ENCODE data around the gene KCNH2.

KCNH2 gene

DNA sequence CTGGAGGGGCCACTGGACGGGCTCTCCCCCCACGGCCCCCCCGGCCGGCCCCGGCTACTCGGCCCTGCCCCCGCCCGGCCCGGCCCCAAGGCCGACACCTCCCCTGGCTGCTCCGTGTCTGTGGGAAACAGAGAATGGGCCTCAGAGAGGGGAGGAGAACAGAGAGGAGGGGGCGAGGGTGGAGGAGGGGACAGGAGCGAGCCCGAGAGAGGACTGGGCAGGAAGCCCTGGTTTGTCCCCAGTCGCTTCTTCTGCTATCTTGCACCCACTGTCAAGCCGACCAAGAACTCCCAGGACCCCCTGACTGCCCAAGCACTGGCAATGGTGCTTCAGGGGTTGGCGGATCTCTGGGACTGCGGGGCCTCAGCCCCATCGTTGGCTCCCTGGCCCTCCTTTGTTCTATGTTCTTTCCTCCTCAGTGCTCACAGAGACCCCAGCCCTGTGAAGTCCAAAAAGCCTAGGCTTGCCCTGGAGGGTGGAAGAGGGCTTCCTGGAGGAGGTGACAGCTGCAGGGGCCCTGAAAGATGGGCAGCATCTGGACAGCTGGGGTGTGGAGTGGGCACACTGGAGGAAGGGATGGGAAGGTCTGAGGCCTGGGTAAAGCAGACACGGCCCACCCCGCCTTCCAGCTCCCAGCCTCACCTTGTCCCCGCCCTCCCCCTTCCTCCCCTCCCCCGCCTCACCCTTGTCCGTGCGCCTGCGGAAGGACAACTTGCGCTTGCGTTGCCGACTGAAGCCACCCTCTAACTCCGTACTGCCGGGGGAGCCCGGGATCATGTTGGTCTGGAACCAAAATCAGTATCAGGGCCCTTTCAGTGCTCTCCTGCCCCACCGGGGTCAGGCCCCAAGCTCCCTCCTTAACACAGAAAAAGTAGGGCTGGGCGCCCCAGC, 30.1 kb downstream of the KCNH2 start:
- peaks cover 3% of the 10 kb centered on the region for H3K27me3 ChIP-seq (ENCODE audit: control insufficient read depth, insufficient read depth, low read length, poor library complexity, severe bottlenecking)
- H3K27ac ChIP-seq (ENCODE audit: insufficient read depth, low read depth, low read length, poor library complexity, severe bottlenecking) = no peak overlapping the region
- H3K36me3 ChIP-seq (ENCODE audit: control insufficient read depth, insufficient read depth, low read length) = no peaks in the 10 kb centered on the region
- H3K4me3 ChIP-seq (ENCODE audit: insufficient read depth, low read depth, low read length) = no peak overlapping the region
- H3K4me1 ChIP-seq (ENCODE audit: control insufficient read depth, insufficient read depth, low read length) = peaks cover 44% of the 10 kb centered on the region
- H3K9me3 ChIP-seq (ENCODE audit: control insufficient read depth, low read length) = no peaks in the 10 kb centered on the region
- 19 to 20% methylated on average over 32 to 33 of the region's 34 CpGs for WGBS, 2 experiments

DNA sequence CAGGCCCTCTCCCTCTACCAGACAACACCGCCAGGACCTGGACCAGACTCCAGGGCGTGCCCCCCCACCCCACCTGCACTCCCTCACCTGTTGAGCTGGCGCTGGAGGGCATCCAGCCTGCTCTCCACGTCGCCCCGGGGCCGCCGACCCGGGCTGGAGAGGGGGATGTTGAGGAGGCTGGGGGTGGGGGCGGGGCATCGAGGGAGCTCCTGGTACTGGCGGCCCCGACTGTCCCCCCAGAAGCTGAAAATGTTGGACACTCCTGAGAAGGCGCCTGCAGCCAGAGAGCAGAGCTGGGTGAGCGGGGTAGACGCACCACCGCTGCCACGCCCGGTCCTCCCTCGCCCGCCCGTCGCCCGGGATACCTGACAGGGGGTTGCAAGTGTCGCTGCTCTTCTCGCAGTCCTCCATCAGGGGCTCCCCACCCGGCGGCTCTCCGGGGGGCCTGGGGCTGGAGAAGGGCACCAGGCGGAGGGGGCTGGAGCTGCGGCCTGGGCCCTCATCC, 30.8 kb downstream of the KCNH2 start:
- Histone ChIP-seq H3K36me3 (ENCODE audit: control insufficient read depth, insufficient read depth, low read length) (no peaks in the 10 kb centered on the region), H3K4me3 (ENCODE audit: insufficient read depth, low read depth, low read length) (no peak overlapping the region), H3K27ac (ENCODE audit: insufficient read depth, low read depth, low read length, poor library complexity, severe bottlenecking) (no peak overlapping the region), H3K9me3 (ENCODE audit: control insufficient read depth, low read length) (no peaks in the 10 kb centered on the region), H3K27me3 (ENCODE audit: control insufficient read depth, insufficient read depth, low read length, poor library complexity, severe bottlenecking) (peaks cover 3% of the 10 kb centered on the region), H3K4me1 (ENCODE audit: control insufficient read depth, insufficient read depth, low read length) (peaks cover 44% of the 10 kb centered on the region)
- WGBS, 2 experiments = 25 to 30% methylated on average over 31 of the region's 31 CpGs

DNA sequence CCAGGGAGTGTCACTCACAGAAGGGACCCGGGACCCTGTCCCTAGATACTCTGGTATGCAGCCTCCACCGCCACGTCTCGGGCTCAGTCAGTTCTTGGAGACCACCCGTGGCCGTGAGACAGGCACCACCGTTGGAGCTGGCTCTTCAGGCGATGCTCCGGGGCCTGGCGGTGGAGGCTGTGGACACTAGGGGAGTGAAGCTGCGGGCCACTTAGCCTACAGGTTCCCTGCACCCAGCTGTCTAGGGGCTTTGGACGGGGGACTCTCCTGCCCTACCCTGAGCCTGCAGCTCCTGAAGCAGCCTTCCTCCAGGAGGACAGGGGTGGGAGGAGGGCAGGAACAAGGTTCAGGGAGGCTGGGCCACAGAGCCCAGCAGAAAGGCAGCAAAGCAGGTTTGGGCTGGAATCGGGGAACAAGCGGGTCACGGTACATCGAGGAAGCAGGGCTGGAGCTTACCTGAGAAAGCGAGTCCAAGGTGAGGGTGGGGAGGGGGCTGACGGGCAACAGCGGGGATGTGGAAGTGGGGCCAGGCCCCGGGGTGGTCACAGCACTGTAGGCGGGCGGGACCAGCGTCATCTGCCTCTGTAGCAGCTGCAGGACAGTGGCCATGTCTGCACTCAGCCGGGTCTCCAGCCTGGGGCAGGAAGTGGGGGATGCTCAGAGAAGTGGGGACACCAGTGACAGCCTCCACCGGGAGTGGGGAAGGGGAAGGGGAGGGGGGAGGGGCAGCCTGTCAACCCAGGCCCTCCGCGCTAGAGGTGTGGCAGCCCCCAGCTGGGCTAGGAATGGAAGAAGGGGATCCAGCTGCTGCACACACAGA, 31.5 kb downstream of the KCNH2 start:
- Histone ChIP-seq H3K27ac (ENCODE audit: insufficient read depth, low read depth, low read length, poor library complexity, severe bottlenecking) (no peak overlapping the region), H3K27me3 (ENCODE audit: control insufficient read depth, insufficient read depth, low read length, poor library complexity, severe bottlenecking) (peaks cover 3% of the 10 kb centered on the region), H3K9me3 (ENCODE audit: control insufficient read depth, low read length) (no peaks in the 10 kb centered on the region), H3K36me3 (ENCODE audit: control insufficient read depth, insufficient read depth, low read length) (no peaks in the 10 kb centered on the region), H3K4me3 (ENCODE audit: insufficient read depth, low read depth, low read length) (no peak overlapping the region), H3K4me1 (ENCODE audit: control insufficient read depth, insufficient read depth, low read length) (peaks cover 44% of the 10 kb centered on the region)
- WGBS, 2 experiments = 77 to 78% methylated on average over 27 of the region's 27 CpGs

DNA sequence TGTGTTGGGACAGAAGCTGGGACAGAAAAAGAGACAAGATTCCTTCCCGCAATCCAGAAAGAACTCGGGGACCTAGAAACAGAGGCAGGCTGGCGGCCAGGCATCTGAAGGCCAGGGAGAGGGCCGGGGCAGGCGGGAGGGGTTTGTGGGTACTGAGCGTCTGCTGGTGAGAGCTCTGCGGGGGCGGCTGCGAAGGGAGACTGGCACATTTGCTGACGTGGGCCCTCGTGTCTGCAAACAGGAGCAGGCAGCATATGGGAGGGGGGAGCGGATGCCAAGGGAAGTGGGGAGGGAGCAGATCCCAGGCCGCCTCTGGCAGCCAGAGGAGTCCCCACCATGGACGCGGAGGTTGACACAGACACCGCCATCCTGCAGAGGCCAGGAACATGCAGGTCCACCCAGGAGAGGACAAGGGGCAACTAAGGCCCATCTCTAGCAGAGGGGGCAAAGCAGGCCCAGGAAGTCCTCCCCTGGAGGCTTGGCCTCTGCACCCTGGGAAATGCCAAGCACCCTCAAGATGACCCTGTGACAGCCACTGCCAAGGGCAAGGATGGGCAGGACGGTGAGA, 32.2 kb downstream of the KCNH2 start:
- Histone ChIP-seq H3K4me1 (ENCODE audit: control insufficient read depth, insufficient read depth, low read length) (peaks cover 44% of the 10 kb centered on the region), H3K4me3 (ENCODE audit: insufficient read depth, low read depth, low read length) (no peak overlapping the region), H3K9me3 (ENCODE audit: control insufficient read depth, low read length) (no peaks in the 10 kb centered on the region), H3K27ac (ENCODE audit: insufficient read depth, low read depth, low read length, poor library complexity, severe bottlenecking) (no peak overlapping the region), H3K36me3 (ENCODE audit: control insufficient read depth, insufficient read depth, low read length) (no peaks in the 10 kb centered on the region), H3K27me3 (ENCODE audit: control insufficient read depth, insufficient read depth, low read length, poor library complexity, severe bottlenecking) (peaks cover 3% of the 10 kb centered on the region)
- WGBS, 2 experiments = 78 to 81% methylated on average over 17 of the region's 17 CpGs

DNA sequence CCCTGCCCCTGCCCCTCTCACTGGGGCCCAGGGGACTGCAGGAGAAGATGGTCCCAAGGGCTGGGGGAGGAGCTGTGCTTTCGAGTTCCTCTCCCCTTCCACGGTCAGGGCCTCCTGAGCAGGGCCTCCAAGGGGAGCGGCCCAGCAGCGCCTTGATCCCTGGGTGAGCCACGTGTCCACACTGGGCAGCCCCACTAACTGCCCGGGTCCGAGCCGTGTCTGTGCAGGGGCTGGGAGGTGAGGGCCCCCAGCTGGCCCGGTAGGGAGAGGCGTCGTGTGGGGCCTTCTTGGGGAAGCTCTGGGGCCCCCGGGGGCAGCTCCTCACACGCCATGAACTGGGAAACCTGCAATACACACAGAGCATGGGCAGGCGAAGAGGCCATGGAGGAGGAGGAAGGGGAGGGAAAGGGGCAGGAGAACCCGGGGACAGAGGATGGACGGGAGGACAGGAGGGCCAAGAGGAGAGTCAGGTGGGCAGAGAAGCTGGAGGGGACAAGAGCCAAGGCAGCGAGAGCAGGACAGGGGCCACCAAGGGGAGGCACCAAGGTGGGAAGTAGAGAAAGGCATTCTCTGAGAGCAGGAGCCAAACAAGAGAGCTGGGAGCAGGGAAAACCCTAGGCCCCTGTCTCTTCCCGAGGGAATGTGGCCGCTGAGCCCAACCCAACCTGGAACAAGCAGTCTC, 32.8 kb downstream of the KCNH2 start:
- Histone ChIP-seq H3K36me3 (ENCODE audit: control insufficient read depth, insufficient read depth, low read length) (no peaks in the 10 kb centered on the region), H3K27ac (ENCODE audit: insufficient read depth, low read depth, low read length, poor library complexity, severe bottlenecking) (no peak overlapping the region), H3K9me3 (ENCODE audit: control insufficient read depth, low read length) (no peaks in the 10 kb centered on the region), H3K27me3 (ENCODE audit: control insufficient read depth, insufficient read depth, low read length, poor library complexity, severe bottlenecking) (peaks cover 3% of the 10 kb centered on the region), H3K4me1 (ENCODE audit: control insufficient read depth, insufficient read depth, low read length) (peaks cover 44% of the 10 kb centered on the region), H3K4me3 (ENCODE audit: insufficient read depth, low read depth, low read length) (no peak overlapping the region)
- WGBS, 2 experiments = 75 to 79% methylated on average over 19 of the region's 19 CpGs

DNA sequence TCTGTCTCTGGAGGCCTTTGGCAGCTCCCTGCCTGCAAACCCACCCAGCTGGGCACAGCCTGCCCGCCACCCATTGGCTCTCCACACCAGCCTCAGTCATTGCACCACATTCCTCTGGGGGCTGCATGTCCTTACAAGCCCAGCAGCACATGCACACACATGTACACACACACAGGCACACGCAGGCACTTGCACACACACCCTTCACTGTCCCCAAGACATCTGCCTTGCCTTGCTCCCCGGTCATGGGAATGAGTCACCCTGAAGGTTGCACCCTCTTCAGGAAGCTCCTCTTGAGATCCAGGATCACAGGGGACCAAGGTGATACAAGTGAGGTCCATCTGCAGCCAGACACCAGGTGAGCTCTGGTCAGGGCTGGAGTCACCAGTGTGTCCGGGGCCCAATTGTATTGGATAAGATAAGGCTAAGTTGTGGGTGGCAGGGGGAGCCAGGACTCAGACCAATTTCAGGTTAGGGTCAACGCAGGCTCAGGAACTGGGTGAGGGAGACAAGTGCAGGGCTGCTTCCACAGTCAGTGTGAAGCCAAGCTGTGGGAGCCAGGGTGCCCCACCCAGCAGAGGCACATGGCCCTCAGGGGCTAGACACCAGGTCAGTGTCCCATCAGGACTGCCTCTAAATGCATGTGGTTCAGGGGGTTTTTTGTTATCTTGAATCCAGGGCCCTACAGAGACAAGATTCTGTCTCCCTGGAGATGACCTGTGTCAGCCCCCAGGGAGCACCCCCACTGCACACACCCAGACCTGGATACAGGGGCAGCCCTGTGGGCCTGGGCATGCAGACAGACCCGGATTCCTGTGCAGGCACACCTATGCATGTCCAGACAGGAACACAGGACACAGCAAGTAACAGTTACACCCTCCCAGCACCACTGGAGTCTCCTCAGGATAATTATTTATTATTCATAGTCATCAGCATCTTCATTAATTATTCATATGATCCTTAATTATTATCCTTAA, 33.8 kb downstream of the KCNH2 start:
- Histone ChIP-seq H3K4me3 (ENCODE audit: insufficient read depth, low read depth, low read length) (no peak overlapping the region), H3K4me1 (ENCODE audit: control insufficient read depth, insufficient read depth, low read length) (peaks cover 39% of the 10 kb centered on the region), H3K27ac (ENCODE audit: insufficient read depth, low read depth, low read length, poor library complexity, severe bottlenecking) (no peak overlapping the region), H3K27me3 (ENCODE audit: control insufficient read depth, insufficient read depth, low read length, poor library complexity, severe bottlenecking) (peaks cover 3% of the 10 kb centered on the region), H3K9me3 (ENCODE audit: control insufficient read depth, low read length) (no peaks in the 10 kb centered on the region), H3K36me3 (ENCODE audit: control insufficient read depth, insufficient read depth, low read length) (no peaks in the 10 kb centered on the region)
- WGBS, 2 experiments = 93 to 95% methylated on average over 6 of the region's 6 CpGs

DNA sequence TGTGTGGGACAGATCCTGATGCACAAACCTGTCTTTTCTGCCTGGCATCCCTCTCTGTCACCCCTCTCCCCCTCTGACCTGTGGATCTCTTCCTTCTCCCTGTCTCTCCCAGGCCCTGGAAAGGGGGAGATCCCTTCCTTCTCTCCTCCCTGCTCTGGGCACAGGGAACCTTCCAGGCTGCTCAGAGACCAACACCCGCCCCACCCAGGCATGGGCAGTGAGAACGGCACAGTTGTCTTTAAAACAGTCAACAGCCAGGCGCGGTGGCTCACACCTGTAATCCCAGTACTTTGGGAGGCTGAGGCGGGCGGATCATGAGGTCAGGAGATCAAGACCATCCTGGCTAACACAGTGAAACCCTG, 34.7 kb downstream of the KCNH2 start:
- 90 to 91% methylated on average over 6 of the region's 6 CpGs for WGBS, 2 experiments
- no peaks in the 10 kb centered on the region for H3K36me3 ChIP-seq (ENCODE audit: control insufficient read depth, insufficient read depth, low read length)
- peaks cover under 1% of the 10 kb centered on the region for H3K27me3 ChIP-seq (ENCODE audit: control insufficient read depth, insufficient read depth, low read length, poor library complexity, severe bottlenecking)
- peaks cover 31% of the 10 kb centered on the region for H3K4me1 ChIP-seq (ENCODE audit: control insufficient read depth, insufficient read depth, low read length)
- no peaks in the 10 kb centered on the region for H3K9me3 ChIP-seq (ENCODE audit: control insufficient read depth, low read length)
- H3K27ac ChIP-seq (ENCODE audit: insufficient read depth, low read depth, low read length, poor library complexity, severe bottlenecking) = no peak overlapping the region
- no peak overlapping the region for H3K4me3 ChIP-seq (ENCODE audit: insufficient read depth, low read depth, low read length)

DNA sequence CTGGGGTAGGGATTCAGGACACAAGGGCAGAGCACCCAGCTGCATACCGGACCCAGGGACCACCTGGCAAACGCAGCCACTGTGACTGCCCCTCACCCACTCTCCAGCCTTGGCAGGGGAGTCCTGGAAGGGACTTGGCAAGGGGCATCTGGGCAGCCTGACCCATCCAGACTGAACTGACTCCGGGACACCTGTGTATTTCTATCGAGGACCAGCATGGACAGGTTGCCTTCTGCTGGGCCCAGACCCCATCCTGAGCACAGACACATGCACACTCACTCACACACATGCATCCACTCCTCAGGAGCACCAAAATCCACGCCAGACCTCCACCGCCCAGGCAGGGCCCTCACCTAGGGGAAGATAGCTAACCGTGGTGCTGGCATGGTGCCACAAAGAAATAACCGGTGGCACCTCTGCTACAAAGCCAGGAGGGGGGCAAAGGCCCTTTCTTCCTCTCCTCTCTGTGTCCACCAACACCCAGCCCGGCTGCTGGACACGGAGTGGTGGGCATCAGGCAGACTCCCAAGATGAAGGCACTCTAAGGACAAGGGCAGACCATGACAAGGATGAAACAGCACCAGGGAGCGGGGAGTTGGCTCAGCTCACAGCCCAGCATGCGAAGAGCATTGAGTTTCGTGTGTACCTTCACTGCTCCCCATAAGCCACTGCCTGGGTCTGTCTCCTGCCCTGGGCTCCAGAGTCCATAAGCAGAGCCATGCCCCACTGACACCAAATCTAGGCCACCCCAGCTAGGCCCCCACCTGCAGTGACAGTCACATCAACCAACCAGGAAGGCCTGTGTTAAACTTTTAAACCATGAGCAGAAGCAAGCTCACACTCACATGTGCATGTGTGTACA, 35.3 kb downstream of the KCNH2 start:
- WGBS, 2 experiments = 91 to 92% methylated on average over 13 of the region's 13 CpGs
- H3K9me3 ChIP-seq (ENCODE audit: control insufficient read depth, low read length) = no peaks in the 10 kb centered on the region
- H3K4me3 ChIP-seq (ENCODE audit: insufficient read depth, low read depth, low read length) = no peak overlapping the region
- H3K36me3 ChIP-seq (ENCODE audit: control insufficient read depth, insufficient read depth, low read length) = no peaks in the 10 kb centered on the region
- H3K27me3 ChIP-seq (ENCODE audit: control insufficient read depth, insufficient read depth, low read length, poor library complexity, severe bottlenecking) = no peaks in the 10 kb centered on the region
- peaks cover 25% of the 10 kb centered on the region for H3K4me1 ChIP-seq (ENCODE audit: control insufficient read depth, insufficient read depth, low read length)
- no peak overlapping the region for H3K27ac ChIP-seq (ENCODE audit: insufficient read depth, low read depth, low read length, poor library complexity, severe bottlenecking)
